GM12891 (cell line): ENCODE results near the gene CYFIP2.

ENCODE experiments used
- POLR2A ChIP-seq: IDR thresholded peaks from 2 replicates; pipeline ENCODE4 v1.6.1; 2011; ENCODE audit warnings: low read depth, low read length, control low read depth
- POLR2AphosphoS5 ChIP-seq: IDR thresholded peaks from 2 replicates; pipeline ENCODE4 v1.6.1; 2011; ENCODE audit warnings: low read depth, low read length, control low read depth
- POU2F2 ChIP-seq: IDR thresholded peaks from 2 replicates; pipeline ENCODE4 v1.6.1; 2011; ENCODE audit warnings: low read depth, mild to moderate bottlenecking, control low read depth, low read length, moderate library complexity
- TAF1 ChIP-seq: IDR thresholded peaks from 2 replicates; pipeline ENCODE4 v1.6.1; 2011; ENCODE audit warnings: low read depth, low read length, control low read depth

- TF ChIP-seq POLR2A (no peak), POLR2AphosphoS5 (no peak), TAF1 (no peak), POU2F2 (no peak)
Observed at GRCh38 chr5:157273131-157273556, 7.2 kb downstream of the CYFIP2 start.
